ENCODE data around the gene CPPED1. TPM values are rescaled to one million over a fixed set of nuclear protein-coding genes. Genes with fewer than 3 reads are reported as not detected.
"Not testable (repeated sequence)": the region's sequence is repeated elsewhere in the genome, so short reads cannot be mapped to it uniquely, and the experiment has no call there.

CPPED1 gene
- total RNA-seq, 4 donors from 2014 or later: 10.6 to 21.7 (median 16.7) TPM

- no peak overlapping the region for H3K27ac ChIP-seq (replicated peaks in 1 of 4)
- no peak overlapping the region for H3K4me3 ChIP-seq
- WGBS: 64% methylated on average over 3 of the region's 3 CpGs
- no peaks in the 10 kb centered on the region for H3K4me1 ChIP-seq
- peaks cover 0 to 18% (median 0%) of the 10 kb centered on the region in 4 donors for H3K27me3 ChIP-seq
- H3K36me3 ChIP-seq: no peaks in the 10 kb centered on the region
- no peak for TF ChIP-seq EP300 (IDR thresholded peaks at IDR 0.05)
- no peak for TF ChIP-seq POLR2AphosphoS5 (IDR thresholded peaks at IDR 0.05)
- TF ChIP-seq, protein P1, sequence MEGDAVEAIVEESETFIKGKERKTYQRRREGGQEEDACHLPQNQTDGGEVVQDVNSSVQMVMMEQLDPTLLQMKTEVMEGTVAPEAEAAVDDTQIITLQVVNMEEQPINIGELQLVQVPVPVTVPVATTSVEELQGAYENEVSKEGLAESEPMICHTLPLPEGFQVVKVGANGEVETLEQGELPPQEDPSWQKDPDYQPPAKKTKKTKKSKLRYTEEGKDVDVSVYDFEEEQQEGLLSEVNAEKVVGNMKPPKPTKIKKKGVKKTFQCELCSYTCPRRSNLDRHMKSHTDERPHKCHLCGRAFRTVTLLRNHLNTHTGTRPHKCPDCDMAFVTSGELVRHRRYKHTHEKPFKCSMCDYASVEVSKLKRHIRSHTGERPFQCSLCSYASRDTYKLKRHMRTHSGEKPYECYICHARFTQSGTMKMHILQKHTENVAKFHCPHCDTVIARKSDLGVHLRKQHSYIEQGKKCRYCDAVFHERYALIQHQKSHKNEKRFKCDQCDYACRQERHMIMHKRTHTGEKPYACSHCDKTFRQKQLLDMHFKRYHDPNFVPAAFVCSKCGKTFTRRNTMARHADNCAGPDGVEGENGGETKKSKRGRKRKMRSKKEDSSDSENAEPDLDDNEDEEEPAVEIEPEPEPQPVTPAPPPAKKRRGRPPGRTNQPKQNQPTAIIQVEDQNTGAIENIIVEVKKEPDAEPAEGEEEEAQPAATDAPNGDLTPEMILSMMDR (IDR thresholded peaks at IDR 0.05): no peak
- DNase-seq (ENCODE audit: extremely low spot score): no peak
- no peaks in the 10 kb centered on the region for H3K9me3 ChIP-seq
- intact Hi-C loops (cut with DNase I): no loop called here
Observed at GRCh38 chr16:12826559-12826958, 22.9 kb upstream of the CPPED1 start.

DNA sequence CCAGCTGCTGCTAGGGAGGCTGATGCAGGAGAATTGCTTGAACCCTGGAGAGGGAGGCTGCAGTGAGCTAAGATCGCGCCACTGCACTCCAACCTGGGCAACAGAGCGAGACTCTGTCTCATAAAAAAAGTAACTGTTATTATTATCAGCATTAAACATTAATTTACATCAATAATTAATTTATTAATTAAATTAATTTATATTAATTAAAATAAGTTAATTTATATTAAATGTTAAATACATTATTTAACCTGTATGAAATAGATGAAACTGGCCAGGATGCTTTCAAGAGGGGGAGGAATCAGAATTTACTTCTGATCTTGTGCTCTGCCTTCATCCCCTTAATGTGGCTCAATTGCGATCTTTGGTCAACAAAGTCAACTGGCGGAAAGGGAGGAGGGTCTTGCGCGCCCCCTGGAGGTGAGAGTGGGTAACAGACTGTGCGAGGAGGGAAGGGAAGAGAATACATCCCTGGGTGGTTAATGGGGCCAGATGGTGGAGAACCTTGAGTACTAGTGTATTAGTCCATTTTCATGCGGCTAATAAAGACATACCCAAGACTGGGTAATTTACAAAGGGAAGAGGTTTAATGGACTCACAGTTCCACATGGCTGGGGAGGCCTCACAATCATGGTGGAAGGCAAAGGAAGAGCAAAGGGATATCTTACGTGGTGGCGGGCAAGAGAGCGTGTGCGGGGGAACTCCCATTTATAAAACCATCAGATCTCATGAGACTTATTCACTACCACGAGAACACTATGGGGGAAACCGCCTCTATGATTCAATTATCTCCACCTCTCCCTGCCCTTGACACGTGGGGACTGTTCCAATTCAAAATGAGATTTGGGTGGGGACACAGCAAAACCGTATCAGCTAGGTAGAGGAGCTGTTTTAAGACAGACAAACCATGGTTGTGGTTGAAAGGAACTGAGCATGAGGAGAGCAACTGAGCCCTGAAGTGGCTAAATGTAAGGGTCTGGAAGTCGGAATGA lies 15.7 kb upstream of the CPPED1 start:
- Histone ChIP-seq H3K4me1 (no peaks in the 10 kb centered on the region), H3K27ac (replicated peaks in 1 of 4) (no peak overlapping the region), H3K27me3 (peaks cover 0 to 9% (median 0%) of the 10 kb centered on the region in 4 donors), H3K36me3 (no peaks in the 10 kb centered on the region), H3K4me3 (no peak overlapping the region), H3K9me3 (no peaks in the 10 kb centered on the region)
- WGBS: 59% methylated on average over 18 of the region's 18 CpGs
- TF ChIP-seq POLR2AphosphoS5 (IDR thresholded peaks at IDR 0.05): peak in 1 of 2 donors; percentile 30
- TF ChIP-seq POLR2A (IDR thresholded peaks at IDR 0.05; ENCODE audit: low read depth): no peak
- TF ChIP-seq, protein P1 (IDR thresholded peaks at IDR 0.05): peak; percentile 73 to 83 (median 75)
- TF ChIP-seq EP300 (IDR thresholded peaks at IDR 0.05): no peak
- intact Hi-C loops (cut with DNase I): loop anchor here (2.0 kb wide), 1 partner anchor 725 kb away; no protein-coding TSS in a partner anchor
- DNase-seq (ENCODE audit: extremely low spot score): no peak

DNA sequence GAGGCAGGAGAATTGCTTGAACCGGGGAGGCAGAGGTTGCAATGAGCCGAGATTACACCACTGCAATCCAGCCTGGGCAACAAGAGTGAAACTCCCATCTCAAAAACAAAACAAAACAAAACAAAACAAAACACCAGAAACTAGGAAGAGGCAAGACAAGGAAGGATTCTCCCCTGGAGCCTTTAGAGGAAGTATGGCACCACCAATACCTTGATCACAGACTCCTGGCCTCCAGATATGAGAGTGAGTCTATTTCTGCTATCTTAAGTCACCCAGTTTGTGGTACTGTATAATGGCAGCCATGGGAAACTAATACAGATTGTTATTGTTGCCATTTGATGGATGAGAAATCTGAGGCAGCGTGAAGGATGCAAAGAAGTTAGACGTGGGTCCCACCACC lies 14.6 kb upstream of the CPPED1 start:
- Histone ChIP-seq H3K9me3 (no peaks in the 10 kb centered on the region), H3K27me3 (peaks cover 0 to 9% (median 0%) of the 10 kb centered on the region in 4 donors), H3K4me1 (no peaks in the 10 kb centered on the region), H3K36me3 (no peaks in the 10 kb centered on the region), H3K27ac (replicated peaks in 1 of 4) (no peak overlapping the region), H3K4me3 (no peak overlapping the region)
- WGBS: 83% methylated on average over 4 of the region's 4 CpGs
- no peak for TF ChIP-seq EP300 (IDR thresholded peaks at IDR 0.05)
- no peak for TF ChIP-seq POLR2A (IDR thresholded peaks at IDR 0.05; ENCODE audit: low read depth)
- no peak for TF ChIP-seq POLR2AphosphoS5 (IDR thresholded peaks at IDR 0.05)
- TF ChIP-seq, protein P1 (IDR thresholded peaks at IDR 0.05): no peak
- no peak for DNase-seq (ENCODE audit: extremely low spot score)
- intact Hi-C loops (cut with DNase I): loop anchor here (2.0 kb wide), 1 partner anchor 724 kb away; no protein-coding TSS in a partner anchor

DNA sequence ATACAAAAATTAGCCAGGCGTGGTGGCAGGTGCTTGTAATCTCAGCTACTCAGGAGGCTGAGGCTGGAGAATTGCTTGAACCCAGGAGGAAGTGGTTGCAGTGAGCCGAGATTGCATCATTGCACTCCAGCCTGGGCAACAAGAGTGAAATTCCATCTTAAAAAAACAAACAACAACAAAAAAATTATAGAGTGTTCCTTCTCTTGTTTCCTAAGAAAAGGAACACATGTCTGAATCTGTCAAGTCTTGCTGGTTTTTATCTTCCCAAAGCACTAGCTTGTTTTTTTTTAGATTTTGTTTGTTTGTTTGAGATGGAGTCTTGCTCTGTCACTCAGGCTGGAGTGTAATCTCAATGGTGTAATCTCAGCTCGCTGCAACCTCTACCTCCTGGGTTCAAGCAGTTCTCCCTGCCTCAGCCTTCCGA lies 13.1 kb upstream of the CPPED1 start:
- H3K27me3 ChIP-seq; H3K4me3 ChIP-seq; DNase-seq (ENCODE audit: extremely low spot score); H3K36me3 ChIP-seq; H3K9me3 ChIP-seq; intact Hi-C loops (cut with DNase I); H3K4me1 ChIP-seq; H3K27ac ChIP-seq (replicated peaks in 1 of 4): not testable (repeated sequence)
- 58% methylated on average over 4 of the region's 4 CpGs for WGBS

DNA sequence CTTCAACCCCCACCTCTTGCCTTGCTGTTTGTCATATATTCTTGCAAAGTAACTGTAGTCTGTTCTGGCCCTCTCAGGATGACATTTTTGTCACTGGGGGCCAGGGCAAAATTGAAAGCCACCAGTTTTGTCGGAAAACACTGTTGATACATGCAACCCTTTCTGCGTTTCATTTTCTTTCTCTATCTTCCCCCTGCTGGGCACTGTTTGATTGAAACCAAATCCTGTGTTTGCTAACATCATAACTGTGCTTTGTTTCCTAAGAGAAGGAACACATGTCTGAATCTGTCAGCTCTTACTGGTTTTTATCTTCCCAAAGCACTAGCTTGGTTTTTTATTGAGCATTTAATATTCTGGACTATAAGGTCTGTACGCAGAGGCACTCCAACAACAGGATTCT lies 11.7 kb upstream of the CPPED1 start:
- WGBS: 63% methylated on average over 3 of the region's 3 CpGs
- DNase-seq (ENCODE audit: extremely low spot score): no peak
- TF ChIP-seq, protein P1 (IDR thresholded peaks at IDR 0.05): no peak
- no peaks in the 10 kb centered on the region for H3K36me3 ChIP-seq
- intact Hi-C loops (cut with DNase I): no loop called here
- H3K9me3 ChIP-seq: no peaks in the 10 kb centered on the region
- no peak overlapping the region for H3K27ac ChIP-seq (replicated peaks in 1 of 4)
- no peaks in the 10 kb centered on the region for H3K4me1 ChIP-seq
- H3K4me3 ChIP-seq: no peak overlapping the region
- H3K27me3 ChIP-seq: peaks cover 0 to 9% (median 0%) of the 10 kb centered on the region in 4 donors

DNA sequence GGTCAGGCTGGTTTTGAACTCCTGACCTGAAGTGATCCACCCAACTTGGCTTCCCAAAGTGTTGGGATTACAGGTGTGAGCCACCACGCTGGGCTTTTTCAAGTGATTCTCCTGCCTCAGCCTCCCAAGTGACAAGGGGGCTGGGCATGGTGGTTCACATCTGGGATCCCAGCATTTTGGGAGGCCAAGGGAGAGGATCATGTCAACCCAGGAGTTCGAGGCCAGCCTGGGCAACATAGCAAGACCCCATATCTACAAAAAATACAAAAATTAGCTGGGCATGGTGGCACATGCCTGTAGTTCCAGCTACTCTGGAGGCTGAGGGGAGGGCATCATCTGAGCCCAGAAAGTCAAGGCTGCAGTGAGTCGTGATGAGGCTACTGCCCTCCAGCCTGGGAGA lies 10.0 kb upstream of the CPPED1 start:
- WGBS: 76% methylated on average over 3 of the region's 3 CpGs
- H3K9me3 ChIP-seq; H3K27me3 ChIP-seq; H3K4me3 ChIP-seq; H3K27ac ChIP-seq (replicated peaks in 1 of 4); intact Hi-C loops (cut with DNase I); DNase-seq (ENCODE audit: extremely low spot score); H3K36me3 ChIP-seq; H3K4me1 ChIP-seq: not testable (repeated sequence)

DNA sequence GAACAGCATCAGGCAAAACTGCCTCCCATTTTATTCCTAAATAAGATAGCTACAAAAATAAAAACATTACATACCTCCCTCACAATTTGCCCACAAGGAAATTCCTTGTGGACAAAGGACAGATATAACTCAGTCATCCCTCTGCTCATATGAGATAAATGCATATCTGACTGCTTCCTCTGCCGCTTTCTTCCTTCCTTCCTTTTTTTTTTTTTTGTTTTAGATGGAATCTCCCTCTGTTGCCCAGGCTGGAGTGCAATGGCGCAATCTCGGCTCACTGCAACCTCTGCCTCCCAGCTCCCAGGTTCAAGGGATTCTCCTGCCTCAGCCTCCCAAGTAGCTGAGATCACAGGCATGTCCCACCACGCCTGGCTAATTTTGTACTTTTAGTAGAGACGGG lies 9.6 kb upstream of the CPPED1 start:
- H3K4me1 ChIP-seq; H3K27ac ChIP-seq (replicated peaks in 1 of 4); intact Hi-C loops (cut with DNase I); H3K27me3 ChIP-seq; H3K4me3 ChIP-seq; H3K36me3 ChIP-seq; DNase-seq (ENCODE audit: extremely low spot score); H3K9me3 ChIP-seq: not testable (repeated sequence)
- WGBS: 75% methylated on average over 5 of the region's 5 CpGs
